Lower leg skin (tissue), 4 donors: Measurements from ENCODE around the gene MIA2. TPM values are rescaled to one million over a fixed set of nuclear protein-coding genes. Genes with fewer than 3 reads are reported as not detected.

ENCODE experiments used
- DNase-seq, 2 donors: peaks; one replicate each; pipeline ENCODE4 v3.0.0-alpha.2; 2019; ENCODE audit warnings: low spot score in 2 of 2
- H3K4me3 ChIP-seq: fragments of 200-600 bp; sonication (generic); 2 replicates; pipeline ENCODE4 v1.5.1; 2017; ENCODE audit warnings: mild to moderate bottlenecking, low read depth; ENCODE audit not compliant: poor library complexity, severe bottlenecking
- CTCF ChIP-seq, 3 donors: fragments of 450-650 bp; IDR thresholded peaks; one replicate each; pipeline ENCODE4 v1.5.1; 2016; ENCODE audit warnings: antibody characterized with exemption in 3 of 3, mild to moderate bottlenecking in 3 of 3, moderate library complexity in 2 of 3
- POLR2A ChIP-seq, 2 donors: fragments of 450-650 bp; IDR thresholded peaks; one replicate each; pipeline ENCODE4 v1.6.1; 2016 to 2017; ENCODE audit warnings: antibody characterized with exemption in 2 of 2, mild to moderate bottlenecking in 1 of 2, moderate library complexity in 1 of 2
- WGBS, 2 donors: methylation state at CpG; one replicate each; pipeline ENCODE4 v1.1.5; 2018; 5-methylcytosine and 5-hydroxymethylcytosine counted together
- intact Hi-C: fragments of 100-400 bp; cut with DNase I; formaldehyde crosslinking; loops from one replicate; pipeline ENCODE4 v1.15.0; 2023; ENCODE audit warnings: low total_unique reads
- total RNA-seq, 4 donors: library from RNA; depleted of rRNA; stranded (reverse); fragments of >200 nt; gene quantifications; one replicate each; pipeline ENCODE4 v1.1.0, GENCODE V29; 2016

MIA2 gene
- total RNA-seq, 4 donors from 2014 or later = 14.0 to 19.5 (median 15.8) TPM

- intact Hi-C loops = no loop called here
- WGBS, 2 donors = 85 to 91% methylated on average over 3 of the region's 3 CpGs
- DNase-seq = no peak
- no peak for TF ChIP-seq POLR2A (IDR thresholded peaks at IDR 0.05)
- no peak for TF ChIP-seq CTCF (IDR thresholded peaks at IDR 0.05)
- no peak overlapping the region for H3K4me3 ChIP-seq
Observed at GRCh38 chr14:39382463-39382862, 148.7 kb downstream of the MIA2 start.

DNA sequence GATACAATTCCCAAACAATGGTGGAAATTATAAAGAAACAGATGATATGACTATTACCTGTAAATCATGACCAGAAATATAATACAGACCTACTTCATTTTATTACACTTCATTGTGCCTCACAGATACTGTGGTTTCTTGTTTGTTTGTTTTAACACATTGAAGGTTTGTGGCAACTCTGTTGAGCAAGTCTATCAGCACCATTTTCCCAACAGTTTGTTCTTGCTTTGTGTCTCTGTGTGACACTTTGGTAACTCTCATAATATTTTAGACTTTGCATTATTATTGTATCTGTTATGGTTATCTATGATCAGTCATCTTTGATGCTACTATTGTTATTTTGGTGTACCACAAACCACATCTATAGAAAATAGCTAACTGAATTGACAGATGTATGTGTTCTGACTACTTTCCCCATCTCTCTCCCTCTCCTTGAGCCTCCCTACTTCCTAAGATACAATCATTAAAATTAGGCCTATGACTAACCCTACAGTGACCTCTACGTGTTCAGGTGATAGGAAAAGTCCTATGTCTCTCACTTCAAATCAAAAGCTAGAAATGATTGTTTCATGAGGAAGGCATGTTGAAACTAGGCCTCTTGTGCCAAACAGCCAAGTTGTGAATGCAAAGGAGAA, 149.4 kb downstream of the MIA2 start:
- 76 to 83% methylated on average over 1 of the region's 1 CpG for WGBS, 2 donors
- intact Hi-C loops = no loop called here
- DNase-seq = no peak
- TF ChIP-seq CTCF (IDR thresholded peaks at IDR 0.05) = no peak
- no peak for TF ChIP-seq POLR2A (IDR thresholded peaks at IDR 0.05)
- no peak overlapping the region for H3K4me3 ChIP-seq

- 71 to 73% methylated on average over 1 of the region's 1 CpG for WGBS, 2 donors
- no peak for DNase-seq
- H3K4me3 ChIP-seq = no peak overlapping the region
- no peak for TF ChIP-seq CTCF (IDR thresholded peaks at IDR 0.05)
- TF ChIP-seq POLR2A (IDR thresholded peaks at IDR 0.05) = no peak
- intact Hi-C loops = no loop called here
Observed at GRCh38 chr14:39383741-39384140, 150.0 kb downstream of the MIA2 start.

GRCh38 chr14:39384177-39384576, 150.5 kb downstream of the MIA2 start:
- TF ChIP-seq POLR2A (IDR thresholded peaks at IDR 0.05) (no peak), CTCF (IDR thresholded peaks at IDR 0.05) (no peak)
- DNase-seq = no peak
- WGBS, 2 donors = 71 to 77% methylated on average over 4 of the region's 4 CpGs
- H3K4me3 ChIP-seq = no peak overlapping the region
- intact Hi-C loops = no loop called here

GRCh38 chr14:39393289-39393688, 159.6 kb downstream of the MIA2 start:
- 44 to 47% methylated on average over 1 of the region's 1 CpG for WGBS, 2 donors
- no peak overlapping the region for H3K4me3 ChIP-seq
- TF ChIP-seq CTCF (IDR thresholded peaks at IDR 0.05) (no peak), POLR2A (IDR thresholded peaks at IDR 0.05) (no peak)
- no peak for DNase-seq
- intact Hi-C loops = no loop called here
